ENCODE results near the gene HDAC9.
"Not testable (repeated sequence)": the region's sequence is repeated elsewhere in the genome, so short reads cannot be mapped to it uniquely, and the experiment has no call there.

HDAC9 gene

DNA sequence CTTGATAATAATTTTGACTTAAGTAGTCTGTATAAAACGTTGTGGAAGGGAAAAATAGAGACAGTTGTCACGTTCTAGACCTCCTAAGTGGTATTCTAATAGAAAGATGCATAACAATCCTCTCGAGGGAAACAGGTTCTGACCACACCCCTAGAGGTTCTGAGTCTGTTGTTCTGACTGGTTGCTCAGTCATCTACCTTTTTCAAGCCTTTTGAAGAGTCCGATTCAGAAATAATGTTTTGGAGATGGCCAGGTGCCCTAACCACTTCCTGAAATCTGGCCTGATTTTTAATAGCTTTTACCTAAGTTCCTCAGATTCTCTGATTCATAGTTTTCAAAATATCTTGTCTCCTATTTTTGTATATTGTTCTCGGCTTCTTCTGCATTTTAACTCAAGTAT, 175.6 kb downstream of the HDAC9 start:
- no peak for DNase-seq

DNA sequence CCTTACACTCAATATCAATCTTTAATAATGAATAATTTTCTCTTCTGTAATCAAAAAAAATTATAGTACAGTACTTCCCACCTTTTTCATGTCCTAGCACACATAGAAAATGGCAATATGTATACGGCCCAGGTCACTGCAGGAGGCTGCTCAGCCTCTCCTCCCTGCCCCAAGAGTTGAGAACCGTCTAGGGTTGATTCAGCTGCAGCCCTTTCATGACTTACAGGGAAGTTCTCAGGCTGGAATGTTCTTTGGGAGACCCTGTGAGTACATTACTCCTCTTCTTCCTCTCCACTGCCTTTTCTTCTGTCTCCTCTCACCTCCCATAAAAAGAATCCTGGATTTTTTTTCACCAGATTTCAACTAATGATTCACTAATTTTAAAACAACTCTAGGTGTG, 180.0 kb downstream of the HDAC9 start:
- DNase-seq, result no peak

DNA sequence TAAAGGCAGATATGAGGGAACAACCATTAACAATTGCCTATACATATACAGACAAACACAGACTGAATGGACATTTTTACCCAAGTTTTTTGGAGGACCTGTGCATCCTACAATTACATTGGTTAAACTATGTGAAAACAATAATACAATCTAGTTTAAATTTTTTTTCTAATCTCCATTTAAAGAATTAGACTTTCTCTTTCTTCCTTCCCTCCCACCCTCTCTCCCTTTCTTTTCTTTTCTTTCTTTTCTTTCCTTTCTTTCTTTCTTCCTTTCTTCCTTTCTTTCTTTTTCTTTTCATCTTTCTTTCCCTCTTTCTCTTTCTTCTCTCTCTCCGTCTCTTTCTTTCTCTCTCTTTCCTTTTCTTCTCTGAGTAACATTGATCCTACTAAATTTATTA, 183.7 kb downstream of the HDAC9 start:
- DNase-seq, result no peak

DNA sequence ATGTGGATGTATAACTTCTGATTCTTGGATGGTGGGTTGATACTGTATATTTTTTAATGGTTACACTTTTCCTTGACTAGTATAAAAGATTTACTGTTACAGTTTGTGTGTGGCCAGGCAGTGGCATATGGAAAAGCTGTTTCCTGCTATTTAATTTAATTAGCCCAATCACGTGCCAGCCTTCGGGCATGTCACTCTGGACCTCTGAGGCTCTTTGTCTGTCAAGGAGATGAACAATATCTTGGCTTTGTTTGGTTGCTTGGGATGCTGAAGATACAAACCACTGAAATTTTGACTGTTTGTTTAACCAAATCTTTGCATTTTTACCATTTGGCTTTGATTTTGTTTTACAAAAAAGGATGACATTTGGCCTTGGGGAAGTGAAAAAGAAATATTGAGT, 185.0 kb downstream of the HDAC9 start:
- DNase-seq, result no peak

DNA sequence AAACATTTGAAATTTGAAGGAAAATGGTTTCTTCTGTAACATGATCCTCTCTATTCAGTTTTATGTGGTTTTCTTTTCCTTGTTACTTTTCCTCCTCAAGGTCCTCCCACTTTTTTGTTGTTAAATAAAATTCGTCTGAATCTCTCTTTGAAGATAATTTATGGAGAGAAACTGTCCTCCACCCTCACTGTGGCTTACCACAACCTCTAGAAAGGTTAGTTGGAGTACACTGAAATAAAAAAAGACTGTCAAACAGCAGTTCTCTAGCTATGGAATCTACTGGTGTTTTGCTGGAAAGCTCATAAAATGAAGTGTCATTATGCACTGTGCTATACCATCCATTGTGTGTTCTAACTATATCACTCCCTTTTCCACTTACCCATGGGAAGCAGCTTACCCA, 189.4 kb downstream of the HDAC9 start:
- no peak for DNase-seq

- DNase-seq, result no peak
Observed at GRCh38 chr7:18685971-18686370, 190.4 kb downstream of the HDAC9 start.

DNA sequence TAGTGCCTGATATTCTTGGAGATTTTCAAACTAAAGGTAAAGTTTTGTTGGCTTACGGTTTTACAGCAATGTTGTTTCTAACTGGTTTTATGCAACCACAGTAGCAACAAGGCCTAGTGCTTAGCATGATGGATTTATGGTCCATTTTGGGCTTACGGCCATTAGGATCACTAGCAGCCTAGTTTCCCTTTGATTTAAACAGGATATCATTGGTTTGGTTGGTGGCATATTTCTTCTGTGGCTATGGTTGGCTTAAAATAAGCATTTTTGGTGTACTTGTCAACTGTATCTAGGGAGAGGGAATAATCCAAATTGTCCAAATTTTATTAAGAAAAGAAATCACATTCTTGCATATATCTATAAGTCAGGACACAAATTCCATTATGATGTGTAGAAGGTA, 194.0 kb downstream of the HDAC9 start:
- DNase-seq, result no peak

DNA sequence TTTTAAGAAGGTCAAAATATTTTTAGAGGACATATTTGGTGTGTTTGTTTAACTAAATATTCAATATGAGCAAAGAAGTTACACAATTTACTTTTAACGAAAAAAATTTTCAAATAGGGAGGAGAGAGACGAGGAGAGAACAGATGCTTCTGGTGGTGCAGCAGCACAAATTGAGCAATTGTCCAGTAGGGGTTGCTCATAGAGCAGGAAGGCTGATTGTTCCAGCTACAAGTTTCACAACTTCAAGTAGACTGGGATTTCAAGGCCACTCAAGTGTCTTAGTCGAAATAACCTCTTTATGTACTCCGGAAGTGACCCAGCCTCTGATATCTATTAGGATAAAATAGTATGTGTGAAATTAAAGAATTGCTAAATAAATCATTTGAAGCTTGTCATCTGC, 197.9 kb downstream of the HDAC9 start:
- no peak for DNase-seq

GRCh38 chr7:18693816-18694215, 198.3 kb downstream of the HDAC9 start:
- DNase-seq, result no peak

DNA sequence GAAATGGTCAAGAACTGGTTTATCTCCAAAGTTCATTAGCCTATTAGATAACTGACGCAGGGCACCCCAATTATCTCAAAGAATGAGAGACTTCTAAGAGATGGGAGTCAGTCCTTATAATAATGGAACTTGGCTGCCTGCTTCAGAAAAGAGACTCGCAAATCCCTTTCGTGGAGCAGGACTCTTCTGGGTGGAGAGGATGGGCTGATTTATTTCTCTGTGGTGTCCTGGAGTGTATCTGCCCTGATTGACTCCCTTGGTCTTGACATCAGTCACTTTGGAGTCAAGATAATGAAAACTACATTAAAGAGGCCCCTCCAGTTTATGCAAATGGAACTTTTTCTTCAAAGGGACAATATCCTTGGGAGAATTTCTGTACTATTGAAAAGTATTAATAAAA, 198.9 kb downstream of the HDAC9 start:
- no peak for DNase-seq

GRCh38 chr7:18694911-18695310, 199.4 kb downstream of the HDAC9 start:
- DNase-seq, result no peak

DNA sequence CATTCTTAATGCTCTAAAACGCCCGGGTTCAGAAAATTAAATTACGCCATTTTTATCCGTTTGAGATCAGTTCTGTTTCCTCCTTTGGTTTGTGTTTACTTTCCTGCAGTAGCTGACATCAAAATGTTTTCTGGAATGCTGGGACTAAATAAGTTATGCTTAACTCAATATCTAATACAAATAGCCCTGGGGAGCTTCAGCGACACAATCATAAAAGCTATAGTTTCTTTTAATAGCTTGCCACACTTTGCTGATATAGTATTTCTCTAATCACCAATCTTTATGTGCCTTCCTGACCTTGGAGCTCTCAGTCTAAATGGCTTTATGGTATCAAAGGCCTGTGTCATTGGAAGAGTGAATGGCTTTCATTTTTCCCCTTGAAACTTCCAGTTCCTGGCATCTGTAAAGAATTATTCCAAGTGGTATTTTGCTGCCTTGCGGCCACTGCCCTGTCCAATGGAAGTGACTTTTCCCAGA, 202.7 kb downstream of the HDAC9 start:
- no peak for DNase-seq

DNA sequence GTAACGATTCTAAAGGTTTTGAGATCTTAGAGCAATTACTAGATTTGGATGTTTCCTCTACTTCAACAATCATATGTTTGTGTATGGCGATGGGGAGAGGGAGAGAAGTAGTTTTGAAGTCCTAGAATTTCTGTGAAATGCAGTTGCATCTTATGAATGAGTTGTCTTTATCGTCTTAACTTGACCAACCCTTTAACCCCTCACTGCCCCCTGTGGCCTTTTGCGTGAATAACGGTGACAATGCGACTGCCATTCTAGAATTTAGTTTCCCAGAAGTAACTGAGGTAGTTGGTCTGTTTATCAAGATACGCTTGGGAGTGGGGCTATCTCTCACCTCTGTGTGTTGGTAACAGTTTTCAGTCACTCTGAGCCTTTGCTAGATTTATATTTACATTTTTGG, 204.6 kb downstream of the HDAC9 start:
- no peak for DNase-seq

DNA sequence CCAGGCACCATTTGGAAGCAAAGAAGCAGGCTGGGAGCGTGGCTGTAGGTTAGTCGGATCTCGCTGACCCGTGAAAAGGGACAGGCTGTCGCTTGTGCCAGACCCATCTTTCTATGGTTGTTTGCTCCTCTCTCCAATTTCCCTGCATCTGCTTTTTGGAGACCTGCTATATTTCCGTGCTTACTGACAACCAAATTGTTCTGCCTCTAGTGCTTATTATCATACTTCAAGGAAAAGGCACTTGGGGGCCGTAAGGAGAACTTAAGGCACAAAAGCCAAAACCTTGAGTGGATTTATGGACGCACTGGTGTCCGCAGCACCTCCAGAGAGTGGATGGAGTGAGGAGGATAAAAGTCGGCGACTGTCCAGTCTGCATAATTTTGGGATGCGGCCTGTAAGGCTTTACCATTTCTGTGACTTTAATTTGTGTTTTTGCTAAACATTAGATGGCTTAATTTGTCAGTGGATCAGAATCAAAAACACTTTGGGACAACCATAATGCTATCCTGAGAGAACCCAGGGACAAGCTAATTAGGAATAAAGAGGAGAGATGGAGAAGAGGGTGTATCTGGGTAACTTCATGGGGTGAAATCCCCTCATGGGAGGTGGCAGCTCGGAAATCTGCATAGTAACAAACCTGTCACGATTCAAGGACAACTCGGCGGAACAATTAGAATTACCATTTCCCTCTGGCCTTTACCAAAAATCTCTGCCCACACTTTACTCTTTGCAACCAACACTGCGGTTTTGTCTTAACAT, 206.7 kb downstream of the HDAC9 start:
- no peak for DNase-seq

GRCh38 chr7:18703685-18704084, 208.1 kb downstream of the HDAC9 start:
- no peak for DNase-seq

- no peak for DNase-seq
Observed at GRCh38 chr7:18706670-18707069, 211.1 kb downstream of the HDAC9 start.

GRCh38 chr7:18708204-18708603, 212.7 kb downstream of the HDAC9 start:
- DNase-seq, result no peak

- no peak for DNase-seq
Observed at GRCh38 chr7:18715988-18716387, 220.4 kb downstream of the HDAC9 start.

GRCh38 chr7:18721429-18721828, 225.9 kb downstream of the HDAC9 start:
- DNase-seq, result no peak

DNA sequence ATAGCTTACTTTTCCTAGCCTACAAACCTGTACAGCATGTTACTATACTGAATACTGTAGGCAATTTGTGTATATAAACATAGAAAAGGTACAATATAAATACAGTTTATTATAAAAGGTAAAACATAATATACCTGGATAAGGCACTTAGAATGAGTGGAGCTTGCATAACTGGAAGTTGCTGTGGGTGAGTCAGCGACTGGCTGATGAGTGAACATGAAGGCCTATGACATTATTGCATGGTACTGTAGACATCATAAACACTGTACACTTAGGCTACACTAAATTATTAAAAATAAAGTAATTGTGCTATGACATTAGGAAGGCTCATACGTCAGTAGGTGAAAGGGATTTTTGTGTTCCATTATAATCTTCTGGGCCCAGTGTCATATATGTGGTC, 228.8 kb downstream of the HDAC9 start:
- DNase-seq, result no peak

- DNase-seq, result no peak
Observed at GRCh38 chr7:18727115-18727870, 231.7 kb downstream of the HDAC9 start.

DNA sequence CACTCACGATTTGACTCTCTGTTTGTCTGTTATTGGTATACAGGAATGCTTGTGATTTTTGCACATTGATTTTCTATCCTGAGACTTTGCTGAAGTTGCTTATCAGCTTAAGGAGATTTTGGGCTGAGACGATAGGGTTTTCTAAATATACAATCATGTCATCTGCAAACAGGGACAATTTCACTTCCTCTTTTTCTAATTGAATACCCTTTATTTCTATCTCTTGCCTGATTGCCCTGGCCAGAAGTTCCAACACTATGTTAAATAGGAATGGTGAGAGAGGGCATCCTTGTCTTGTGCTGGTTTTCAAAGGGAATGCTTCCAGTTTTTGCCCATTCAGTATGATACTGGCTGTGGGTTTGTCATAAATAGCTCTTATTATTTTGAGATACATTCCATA, 240.5 kb downstream of the HDAC9 start:
- not testable (repeated sequence) for DNase-seq

DNA sequence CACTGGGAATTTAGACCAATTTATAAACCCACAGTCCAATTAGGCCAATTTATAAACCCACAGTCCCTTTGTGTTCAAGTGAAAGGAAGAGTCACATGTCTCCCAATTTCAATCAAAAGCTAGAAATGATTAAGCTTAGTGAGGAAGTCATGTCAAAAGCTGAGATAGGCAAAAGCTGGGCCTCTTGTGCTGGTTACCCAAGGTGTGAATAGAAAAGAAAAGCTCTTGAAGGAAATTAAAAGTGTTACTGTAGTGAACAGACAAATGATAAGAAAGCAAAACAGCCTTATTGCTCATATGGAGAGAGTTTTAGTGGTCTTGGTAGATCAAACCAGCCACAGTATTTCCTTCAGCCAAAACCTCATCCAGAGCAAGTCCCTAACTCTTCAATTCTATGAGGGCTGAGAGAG, 245.0 kb downstream of the HDAC9 start:
- DNase-seq, result no peak

DNA sequence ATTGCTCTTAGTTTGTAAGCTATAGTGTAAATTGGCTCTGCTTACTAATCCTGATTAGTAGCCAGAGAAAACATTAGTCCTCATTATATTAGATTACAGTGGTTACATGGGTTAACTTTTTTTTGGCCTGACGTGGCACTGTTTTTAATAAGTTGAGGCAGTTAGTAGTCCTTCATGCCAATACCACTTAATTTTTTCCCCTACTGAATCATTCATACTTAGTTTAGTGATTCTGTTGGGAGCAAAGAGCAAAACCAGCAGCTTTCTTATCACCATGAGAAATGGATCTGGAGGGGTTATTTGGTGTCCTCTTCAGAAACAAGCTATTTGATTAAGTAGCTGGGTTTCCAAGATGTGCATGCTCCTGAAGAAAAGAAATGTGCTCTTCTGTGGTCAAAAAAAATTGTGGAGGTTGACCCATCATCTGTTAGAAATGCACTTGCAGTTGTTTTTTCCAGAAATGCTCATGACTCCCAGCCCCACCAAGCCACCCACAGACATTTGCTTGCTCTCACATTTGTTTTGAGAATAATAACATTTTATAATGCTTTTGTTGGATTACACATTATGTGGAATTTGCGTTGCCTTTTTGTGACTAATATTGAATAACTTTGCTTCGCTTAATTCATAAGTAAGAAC, 258.5 kb downstream of the HDAC9 start:
- no peak for DNase-seq
